GM21367 (cell line): Measurements from ENCODE around the gene RPL11.
"Not testable (repeated sequence)": the region's sequence is repeated elsewhere in the genome, so short reads cannot be mapped to it uniquely, and the experiment has no call there.

ENCODE experiments used
- ATAC-seq: cut with Tn5 transposase; IDR thresholded peaks from one replicate; pipeline ENCODE4 v1.9.1; 2021; ENCODE audit not compliant: unreplicated experiment

The RPL11 gene

GRCh38 chr1:23691499-23692307 lies at the start of gene RPL11:
Gene RPL11 (plus strand): TSS chr1:23691806. CDS start chr1:23691824, 18 bp downstream.
- peak; percentile 90 for ATAC-seq

GRCh38 chr1:23643736-23644554 lies 47.7 kb upstream of the RPL11 start:
- no peak for ATAC-seq

- ATAC-seq: no peak
Observed at GRCh38 chr1:23644555-23644866, 47.1 kb upstream of the RPL11 start.

GRCh38 chr1:23645338-23645737 lies 46.3 kb upstream of the RPL11 start:
- ATAC-seq: no peak

- ATAC-seq: no peak
Observed at GRCh38 chr1:23646091-23646490, 45.5 kb upstream of the RPL11 start.

GRCh38 chr1:23646541-23646940 lies 45.1 kb upstream of the RPL11 start:
- no peak for ATAC-seq

GRCh38 chr1:23648576-23648975 lies 43.0 kb upstream of the RPL11 start:
- no peak for ATAC-seq

- not testable (repeated sequence) for ATAC-seq
Observed at GRCh38 chr1:23649157-23649556, 42.4 kb upstream of the RPL11 start.

GRCh38 chr1:23650344-23650990 lies 41.1 kb upstream of the RPL11 start:
- no peak for ATAC-seq

GRCh38 chr1:23651069-23651808 lies 40.4 kb upstream of the RPL11 start:
- ATAC-seq: no peak

GRCh38 chr1:23657659-23658275 lies 33.8 kb upstream of the RPL11 start:
- ATAC-seq: no peak

GRCh38 chr1:23660671-23661070 lies 30.9 kb upstream of the RPL11 start:
- no peak for ATAC-seq

GRCh38 chr1:23661887-23662286 lies 29.7 kb upstream of the RPL11 start:
- ATAC-seq: no peak

- ATAC-seq: no peak
Observed at GRCh38 chr1:23664837-23665795, 26.5 kb upstream of the RPL11 start.

- ATAC-seq: no peak
Observed at GRCh38 chr1:23667411-23667810, 24.2 kb upstream of the RPL11 start.

GRCh38 chr1:23670709-23671108 lies 20.9 kb upstream of the RPL11 start:
- ATAC-seq: no peak

- no peak for ATAC-seq
Observed at GRCh38 chr1:23673086-23673813, 18.4 kb upstream of the RPL11 start.

GRCh38 chr1:23679815-23680214 lies 11.8 kb upstream of the RPL11 start:
- no peak for ATAC-seq

- no peak for ATAC-seq
Observed at GRCh38 chr1:23682946-23683345, 8.7 kb upstream of the RPL11 start.
